ENCODE results near the gene FASN.
A peak's percentile ranks its signal among the peaks of the same experiment; 100 is the strongest.

FASN gene

GRCh38 chr17:82091264-82092066 is 6.6 kb downstream of the FASN start:
- no peak overlapping the region for H3K18ac ChIP-seq (ENCODE audit: low read depth in 1 of 2, low read length in 2 of 2)
- H3K79me1 ChIP-seq (replicated peaks; ENCODE audit: low read length, poor library complexity, severe bottlenecking): peaks cover 43% of the 10 kb centered on the region
- no peak overlapping the region for H3K27ac ChIP-seq (ENCODE audit: low read length, poor library complexity, severe bottlenecking)
- no peaks in the 10 kb centered on the region for H3K9me3 ChIP-seq (ENCODE audit: control insufficient read depth, low read length)
- H3K9ac ChIP-seq (ENCODE audit: low read length): no peak overlapping the region
- WGBS: 98% methylated on average over 36 of the region's 37 CpGs
- H3K27me3 ChIP-seq (ENCODE audit: control insufficient read depth in 1 of 2, insufficient read depth in 1 of 2, low read length in 2 of 2): no peaks in the 10 kb centered on the region
- no peak overlapping the region for H2BK120ac ChIP-seq (ENCODE audit: low read depth, low read length)
- H4K8ac ChIP-seq (ENCODE audit: low read length): peak overlapping the region; percentile 3
- H2BK5ac ChIP-seq (ENCODE audit: low read depth, low read length, poor library complexity, severe bottlenecking): no peak overlapping the region
- peaks cover 84 to 100% of the 10 kb centered on the region in 2 experiments for H3K36me3 ChIP-seq (ENCODE audit: control insufficient read depth in 1 of 2, insufficient read depth in 2 of 2, low read depth in 1 of 2, low read length in 2 of 2)
- H2AFZ ChIP-seq (ENCODE audit: low read depth, low read length): no peak overlapping the region
- no peak overlapping the region for H2AK5ac ChIP-seq (ENCODE audit: low read length, severe bottlenecking)
- no peak for DNase-seq
- H2BK12ac ChIP-seq (ENCODE audit: low read length in 2 of 2): no peak overlapping the region
- H2BK15ac ChIP-seq (ENCODE audit: low read depth, poor library complexity, severe bottlenecking): no peak overlapping the region
- H3K4me3 ChIP-seq (ENCODE audit: insufficient read depth in 1 of 2, low read depth in 1 of 2, low read length in 2 of 2): no peak overlapping the region
- no peak overlapping the region for H4K91ac ChIP-seq (ENCODE audit: low read length)
- no peak overlapping the region for H3K4me2 ChIP-seq (ENCODE audit: low read length, poor library complexity, severe bottlenecking)
- no peak overlapping the region for H3K4ac ChIP-seq (ENCODE audit: low read depth in 1 of 2, low read length in 2 of 2)
- peaks cover 14% of the 10 kb centered on the region for H3K4me1 ChIP-seq (ENCODE audit: control insufficient read depth, insufficient read depth, low read depth, low read length)
- H3K23ac ChIP-seq (ENCODE audit: low read length in 2 of 2): no peak overlapping the region
- no peak overlapping the region for H3K14ac ChIP-seq (ENCODE audit: low read length in 2 of 2)

GRCh38 chr17:82090549-82091263 is 7.3 kb downstream of the FASN start:
- no peak overlapping the region for H2AK5ac ChIP-seq (ENCODE audit: low read length, severe bottlenecking)
- H3K4me3 ChIP-seq (ENCODE audit: insufficient read depth in 1 of 2, low read depth in 1 of 2, low read length in 2 of 2): no peak overlapping the region
- H2BK12ac ChIP-seq (ENCODE audit: low read length in 2 of 2): no peak overlapping the region
- no peak overlapping the region for H2BK120ac ChIP-seq (ENCODE audit: low read depth, low read length)
- H3K23ac ChIP-seq (ENCODE audit: low read length in 2 of 2): no peak overlapping the region
- no peak overlapping the region for H4K91ac ChIP-seq (ENCODE audit: low read length)
- H3K4ac ChIP-seq (ENCODE audit: low read depth in 1 of 2, low read length in 2 of 2): no peak overlapping the region
- WGBS: 98% methylated on average over 29 of the region's 29 CpGs
- no peak overlapping the region for H3K27ac ChIP-seq (ENCODE audit: low read length, poor library complexity, severe bottlenecking)
- H3K9ac ChIP-seq (ENCODE audit: low read length): no peak overlapping the region
- DNase-seq: no peak
- peaks cover 6% of the 10 kb centered on the region for H3K4me1 ChIP-seq (ENCODE audit: control insufficient read depth, insufficient read depth, low read depth, low read length)
- peak overlapping the region in 1 of 2 experiments; percentile 25 for H3K18ac ChIP-seq (ENCODE audit: low read depth in 1 of 2, low read length in 2 of 2)
- H3K27me3 ChIP-seq (ENCODE audit: control insufficient read depth in 1 of 2, insufficient read depth in 1 of 2, low read length in 2 of 2): no peaks in the 10 kb centered on the region
- H3K36me3 ChIP-seq (ENCODE audit: control insufficient read depth in 1 of 2, insufficient read depth in 2 of 2, low read depth in 1 of 2, low read length in 2 of 2): peaks cover 85 to 100% of the 10 kb centered on the region in 2 experiments
- H2AFZ ChIP-seq (ENCODE audit: low read depth, low read length): no peak overlapping the region
- no peak overlapping the region for H2BK15ac ChIP-seq (ENCODE audit: low read depth, poor library complexity, severe bottlenecking)
- no peak overlapping the region for H2BK5ac ChIP-seq (ENCODE audit: low read depth, low read length, poor library complexity, severe bottlenecking)
- no peak overlapping the region for H3K4me2 ChIP-seq (ENCODE audit: low read length, poor library complexity, severe bottlenecking)
- no peak overlapping the region for H4K8ac ChIP-seq (ENCODE audit: low read length)
- no peaks in the 10 kb centered on the region for H3K9me3 ChIP-seq (ENCODE audit: control insufficient read depth, low read length)
- no peak overlapping the region for H3K14ac ChIP-seq (ENCODE audit: low read length in 2 of 2)
- H3K79me1 ChIP-seq (replicated peaks; ENCODE audit: low read length, poor library complexity, severe bottlenecking): peaks cover 45% of the 10 kb centered on the region

GRCh38 chr17:82089723-82090548 is 8.1 kb downstream of the FASN start:
- 97% methylated on average over 29 of the region's 29 CpGs for WGBS
- no peak overlapping the region for H3K27ac ChIP-seq (ENCODE audit: low read length, poor library complexity, severe bottlenecking)

More at GRCh38 chr17:82089723-82090548, 8.1 kb downstream of the FASN start:
- no peak overlapping the region for H2BK12ac ChIP-seq (ENCODE audit: low read length in 2 of 2)
- H3K4me1 ChIP-seq (ENCODE audit: control insufficient read depth, insufficient read depth, low read depth, low read length): no peaks in the 10 kb centered on the region
- no peak overlapping the region for H3K18ac ChIP-seq (ENCODE audit: low read depth in 1 of 2, low read length in 2 of 2)
- peaks cover 48% of the 10 kb centered on the region for H3K79me1 ChIP-seq (replicated peaks; ENCODE audit: low read length, poor library complexity, severe bottlenecking)
- no peak overlapping the region for H3K4me3 ChIP-seq (ENCODE audit: insufficient read depth in 1 of 2, low read depth in 1 of 2, low read length in 2 of 2)
- H3K4ac ChIP-seq (ENCODE audit: low read depth in 1 of 2, low read length in 2 of 2): no peak overlapping the region
- no peak overlapping the region for H2AFZ ChIP-seq (ENCODE audit: low read depth, low read length)
- DNase-seq: no peak
- H3K9ac ChIP-seq (ENCODE audit: low read length): no peak overlapping the region
- no peak overlapping the region for H3K14ac ChIP-seq (ENCODE audit: low read length in 2 of 2)
- no peaks in the 10 kb centered on the region for H3K9me3 ChIP-seq (ENCODE audit: control insufficient read depth, low read length)
- H3K36me3 ChIP-seq (ENCODE audit: control insufficient read depth in 1 of 2, insufficient read depth in 2 of 2, low read depth in 1 of 2, low read length in 2 of 2): peaks cover 84 to 100% of the 10 kb centered on the region in 2 experiments
- no peak overlapping the region for H2AK5ac ChIP-seq (ENCODE audit: low read length, severe bottlenecking)
- H4K8ac ChIP-seq (ENCODE audit: low read length): no peak overlapping the region
- no peak overlapping the region for H2BK15ac ChIP-seq (ENCODE audit: low read depth, poor library complexity, severe bottlenecking)
- H2BK5ac ChIP-seq (ENCODE audit: low read depth, low read length, poor library complexity, severe bottlenecking): no peak overlapping the region
- no peak overlapping the region for H3K4me2 ChIP-seq (ENCODE audit: low read length, poor library complexity, severe bottlenecking)
- no peak overlapping the region for H3K23ac ChIP-seq (ENCODE audit: low read length in 2 of 2)
- no peak overlapping the region for H2BK120ac ChIP-seq (ENCODE audit: low read depth, low read length)
- peak overlapping the region; percentile 12 for H4K91ac ChIP-seq (ENCODE audit: low read length)
- no peaks in the 10 kb centered on the region for H3K27me3 ChIP-seq (ENCODE audit: control insufficient read depth in 1 of 2, insufficient read depth in 1 of 2, low read length in 2 of 2)

All from mesenchymal stem cell (in vitro differentiated cells and primary cell).